GM12878 (cell line): Measurements from ENCODE around the gene PROSER3. TPM values are rescaled to one million over a fixed set of nuclear protein-coding genes. Genes with fewer than 3 reads are reported as not detected.
A peak's percentile ranks its signal among the peaks of the same experiment; 100 is the strongest.

ENCODE experiments used
- BHLHE40 ChIP-seq, 2 experiments: fragments of 450-650 bp in 1 of 2; IDR thresholded peaks; 2 replicates each; pipeline ENCODE4 v1.6.1; 2011 to 2017; ENCODE audit warnings: low read depth in 2 of 2, borderline replicate concordance in 1 of 2, improper control_type of control experiment in 1 of 2, low read length in 1 of 2, mild to moderate bottlenecking in 1 of 2
- E2F8 ChIP-seq: fragments of 450-650 bp; IDR thresholded peaks from 2 replicates; pipeline ENCODE4 v1.6.1; 2018; ENCODE audit warnings: mild to moderate bottlenecking, low read depth, moderate library complexity; ENCODE audit not compliant: partially characterized antibody
- EZH2 ChIP-seq: IDR thresholded peaks from 2 replicates; pipeline ENCODE4 v1.6.1; 2012; ENCODE audit warnings: low read depth, mild to moderate bottlenecking, control low read depth, inconsistent platforms, low read length, borderline replicate concordance; ENCODE audit not compliant: control insufficient read depth
- MXI1 ChIP-seq: fragments of 150-350 bp; IDR thresholded peaks from 2 replicates; pipeline ENCODE4 v1.6.1; 2011; ENCODE audit warnings: low read depth, mild to moderate bottlenecking, inconsistent platforms, low read length, improper control_type of control experiment
- RBBP5 ChIP-seq: fragments of 200-600 bp; sonication (generic); conservative IDR thresholded peaks from 2 replicates; pipeline ENCODE4 v1.6.1; 2016
- SIX5 ChIP-seq: IDR thresholded peaks from 2 replicates; pipeline ENCODE4 v1.6.1; 2011; ENCODE audit warnings: mild to moderate bottlenecking, low read depth, low read length, moderate library complexity; ENCODE audit not compliant: severe bottlenecking
- SKIL ChIP-seq: fragments of 450-650 bp; IDR thresholded peaks from 2 replicates; pipeline ENCODE4 v1.6.1; 2017; ENCODE audit warnings: mild to moderate bottlenecking, low read depth, inconsistent platforms; ENCODE audit not compliant: poor library complexity, severe bottlenecking
- SMAD1 ChIP-seq: fragments of 450-650 bp; IDR thresholded peaks from 2 replicates; pipeline ENCODE4 v1.6.1; 2018; ENCODE audit warnings: mild to moderate bottlenecking, low read depth; ENCODE audit not compliant: partially characterized antibody
- SPI1 ChIP-seq: IDR thresholded peaks from 2 replicates; pipeline ENCODE4 v1.6.1; 2011; ENCODE audit warnings: low read depth, mild to moderate bottlenecking, low read length, moderate library complexity, borderline replicate concordance; ENCODE audit not compliant: insufficient read depth
- SRF ChIP-seq, 2 experiments: IDR thresholded peaks; 2 replicates each; pipeline ENCODE4 v1.6.1; 2011; ENCODE audit warnings: low read depth in 2 of 2, low read length in 2 of 2, mild to moderate bottlenecking in 1 of 2, moderate library complexity in 1 of 2
- TAF1 ChIP-seq: IDR thresholded peaks from 2 replicates; pipeline ENCODE4 v1.6.1; 2011; ENCODE audit warnings: mild to moderate bottlenecking, low read depth, low read length, borderline replicate concordance
- TARDBP ChIP-seq: IDR thresholded peaks from 2 replicates; pipeline ENCODE4 v1.6.1; 2016; ENCODE audit warnings: borderline replicate concordance
- YY1 ChIP-seq: IDR thresholded peaks from 2 replicates; pipeline ENCODE4 v1.6.1; 2011; ENCODE audit warnings: low read depth, mild to moderate bottlenecking, low read length
- ZNF24 ChIP-seq: fragments of 450-650 bp; IDR thresholded peaks from 2 replicates; pipeline ENCODE4 v1.6.1; 2017; ENCODE audit warnings: antibody characterized with exemption, mild to moderate bottlenecking
- polyA plus RNA-seq, 11 experiments: library from polyadenylated mRNA; depleted of rRNA in 4 of 11; unstranded in 6 of 11; stranded (reverse) in 5 of 11; fragments of >200 nt; fragmentation: Nextera tagmentation in 4 of 11; fragmentation: Illumina TruSeq in 1 of 11; extraction: Ambion mirVana in 4 of 11; extraction: Trizol in 1 of 11; gene quantifications; 1 replicate in 1 of 11; 2 replicates in 10 of 11; pipeline versions ENCODE4 v1.2.1 to v1.2.3, GENCODE V29; 2011 to 2016; ENCODE audit warnings: inconsistent platforms in 2 of 11, missing spikeins in 2 of 11, low read depth in 1 of 11
- total RNA-seq, 4 experiments: library from RNA; depleted of rRNA in 3 of 4; stranded (reverse); fragments of >200 nt in 3 of 4; fragmentation: Illumina TruSeq in 1 of 4; extraction: Trizol in 1 of 4; gene quantifications; 2 replicates each; pipeline versions ENCODE4 v1.2.1 to v1.2.3, GENCODE V29; 2013 to 2021
- TF ChIP-seq, protein P1 (sequence below): fragments of 450-650 bp; IDR thresholded peaks from 2 replicates; pipeline ENCODE4 v1.6.1; 2016; ENCODE audit warnings: mild to moderate bottlenecking
- TF ChIP-seq, protein P2 (sequence below): fragments of 450-650 bp; IDR thresholded peaks from 2 replicates; pipeline ENCODE4 v1.6.1; 2018; ENCODE audit warnings: borderline replicate concordance, mild to moderate bottlenecking; ENCODE audit not compliant: partially characterized antibody
- TF ChIP-seq, protein P3 (sequence below): IDR thresholded peaks from 2 replicates; pipeline ENCODE4 v1.6.1; 2012; ENCODE audit warnings: low read depth, low read length, improper control_type of control experiment

Gene PROSER3
- total and polyA plus RNA-seq, 10 of the 15 experiments (the other 5 are each of a cell fraction or from before 2014, with no cell fraction given) = 0.85 to 25.1 (median 9.6) TPM

DNA sequence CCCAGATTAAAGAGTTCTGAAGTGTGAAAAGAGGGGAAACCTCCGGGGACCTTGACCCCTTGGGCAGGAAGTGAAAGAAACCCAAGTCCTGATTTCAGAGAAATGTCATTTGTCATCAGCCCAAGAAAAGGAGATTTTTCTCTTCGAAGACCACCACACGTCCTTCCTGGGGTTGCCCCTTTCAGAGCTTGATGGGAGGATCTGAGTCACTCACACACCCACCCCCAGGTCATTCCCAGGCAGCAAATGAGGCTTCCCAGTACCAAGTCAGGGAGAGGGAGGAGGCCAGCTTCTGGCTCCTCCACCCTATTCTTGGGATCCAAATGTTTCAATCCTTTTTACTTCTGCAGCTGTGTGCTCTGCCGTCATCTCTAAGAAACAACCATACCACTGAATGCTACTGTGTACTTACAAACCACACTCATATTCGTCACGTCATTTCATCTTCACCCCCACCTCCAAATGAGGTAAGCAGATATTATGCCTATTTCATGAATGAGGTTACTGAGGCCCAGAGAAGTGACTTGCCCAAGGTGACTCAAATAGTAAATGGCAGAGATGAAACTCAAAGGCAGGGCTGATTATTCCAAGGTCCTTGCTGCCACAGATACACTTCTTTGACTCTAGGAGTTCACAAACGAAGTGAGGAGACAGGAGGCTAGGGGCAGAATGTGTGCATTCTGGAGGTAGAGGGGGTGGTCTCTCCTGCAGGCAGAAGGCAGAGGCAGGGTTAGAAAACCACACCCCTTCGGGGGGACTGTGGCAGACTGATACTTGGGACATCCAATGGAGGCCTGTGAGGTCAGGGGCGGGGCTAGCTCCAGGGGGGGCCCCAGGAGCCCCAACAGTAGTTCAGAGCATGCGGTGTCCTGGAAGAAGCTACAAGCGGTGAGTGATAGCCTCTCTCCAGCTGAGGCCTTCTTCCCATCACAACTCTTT is 45.1 kb upstream of the PROSER3 start (continued):
- TF ChIP-seq RBBP5 (no peak), E2F8 (no peak), SPI1 (peak; percentile 82), TARDBP (no peak), ZNF24 (no peak), BHLHE40 (IDR thresholded peaks at IDR 0.05; ENCODE audit: borderline replicate concordance in 1 of 2, low read depth in 2 of 2, low read length in 1 of 2) (0 out of 4 replicates have a peak, but pooled peaks of 1 of the 2 experiments have one; percentile 17), MXI1 (peak; percentile 57), TAF1 (peak; percentile 86), SMAD1 (peak; percentile 58), EZH2 (no peak), SKIL (peak; percentile 39), SIX5 (no peak), SRF (IDR thresholded peaks at IDR 0.05; ENCODE audit: low read depth in 2 of 2, low read length in 2 of 2) (no peak), YY1 (peak; percentile 11; the same call in 1 of the 2 replicates)
- TF ChIP-seq, protein P1, sequence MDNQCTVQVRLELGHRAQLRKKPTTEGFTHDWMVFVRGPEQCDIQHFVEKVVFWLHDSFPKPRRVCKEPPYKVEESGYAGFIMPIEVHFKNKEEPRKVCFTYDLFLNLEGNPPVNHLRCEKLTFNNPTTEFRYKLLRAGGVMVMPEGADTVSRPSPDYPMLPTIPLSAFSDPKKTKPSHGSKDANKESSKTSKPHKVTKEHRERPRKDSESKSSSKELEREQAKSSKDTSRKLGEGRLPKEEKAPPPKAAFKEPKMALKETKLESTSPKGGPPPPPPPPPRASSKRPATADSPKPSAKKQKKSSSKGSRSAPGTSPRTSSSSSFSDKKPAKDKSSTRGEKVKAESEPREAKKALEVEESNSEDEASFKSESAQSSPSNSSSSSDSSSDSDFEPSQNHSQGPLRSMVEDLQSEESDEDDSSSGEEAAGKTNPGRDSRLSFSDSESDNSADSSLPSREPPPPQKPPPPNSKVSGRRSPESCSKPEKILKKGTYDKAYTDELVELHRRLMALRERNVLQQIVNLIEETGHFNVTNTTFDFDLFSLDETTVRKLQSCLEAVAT = 0 out of 2 replicates have a peak, but pooled peaks have one; percentile 45
- TF ChIP-seq, protein P2, sequence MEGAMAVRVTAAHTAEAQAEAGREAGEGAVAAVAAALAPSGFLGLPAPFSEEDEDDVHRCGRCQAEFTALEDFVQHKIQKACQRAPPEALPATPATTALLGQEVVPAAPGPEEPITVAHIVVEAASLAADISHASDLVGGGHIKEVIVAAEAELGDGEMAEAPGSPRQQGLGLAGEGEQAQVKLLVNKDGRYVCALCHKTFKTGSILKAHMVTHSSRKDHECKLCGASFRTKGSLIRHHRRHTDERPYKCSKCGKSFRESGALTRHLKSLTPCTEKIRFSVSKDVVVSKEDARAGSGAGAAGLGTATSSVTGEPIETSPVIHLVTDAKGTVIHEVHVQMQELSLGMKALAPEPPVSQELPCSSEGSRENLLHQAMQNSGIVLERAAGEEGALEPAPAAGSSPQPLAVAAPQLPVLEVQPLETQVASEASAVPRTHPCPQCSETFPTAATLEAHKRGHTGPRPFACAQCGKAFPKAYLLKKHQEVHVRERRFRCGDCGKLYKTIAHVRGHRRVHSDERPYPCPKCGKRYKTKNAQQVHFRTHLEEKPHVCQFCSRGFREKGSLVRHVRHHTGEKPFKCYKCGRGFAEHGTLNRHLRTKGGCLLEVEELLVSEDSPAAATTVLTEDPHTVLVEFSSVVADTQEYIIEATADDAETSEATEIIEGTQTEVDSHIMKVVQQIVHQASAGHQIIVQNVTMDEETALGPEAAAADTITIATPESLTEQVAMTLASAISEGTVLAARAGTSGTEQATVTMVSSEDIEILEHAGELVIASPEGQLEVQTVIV = no peak
- TF ChIP-seq, protein P3, sequence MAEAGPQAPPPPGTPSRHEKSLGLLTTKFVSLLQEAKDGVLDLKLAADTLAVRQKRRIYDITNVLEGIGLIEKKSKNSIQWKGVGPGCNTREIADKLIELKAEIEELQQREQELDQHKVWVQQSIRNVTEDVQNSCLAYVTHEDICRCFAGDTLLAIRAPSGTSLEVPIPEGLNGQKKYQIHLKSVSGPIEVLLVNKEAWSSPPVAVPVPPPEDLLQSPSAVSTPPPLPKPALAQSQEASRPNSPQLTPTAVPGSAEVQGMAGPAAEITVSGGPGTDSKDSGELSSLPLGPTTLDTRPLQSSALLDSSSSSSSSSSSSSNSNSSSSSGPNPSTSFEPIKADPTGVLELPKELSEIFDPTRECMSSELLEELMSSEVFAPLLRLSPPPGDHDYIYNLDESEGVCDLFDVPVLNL = no peak
